ENCODE measurements around the gene RPP40. TPM values are rescaled to one million over a fixed set of nuclear protein-coding genes. Genes with fewer than 3 reads are reported as not detected.

RPP40 gene
- polyA plus RNA-seq, 1 of the 3 experiments (the other 2 are of a cell fraction): 9.8 TPM

- Histone ChIP-seq H3K9me3 (no peaks in the 10 kb centered on the region), H4K20me1 (ENCODE audit: insufficient read depth) (no peaks in the 10 kb centered on the region), H3K27ac (ENCODE audit: low read depth in 2 of 2, low read length in 1 of 2) (no peak overlapping the region), H3K9me2 (no peaks in the 10 kb centered on the region), H3K9ac (no peak overlapping the region), H3F3A (replicated peaks; ENCODE audit: insufficient read depth) (no peaks in the 10 kb centered on the region), H3K4me2 (no peak overlapping the region), H3K4me1 (ENCODE audit: control insufficient read depth in 1 of 2, insufficient read depth in 2 of 2, low read depth in 1 of 2, low read length in 1 of 2) (no peaks in the 10 kb centered on the region), H3K4me3 (ENCODE audit: low read depth in 2 of 2, low read length in 1 of 2) (no peak overlapping the region), H3K36me3 (replicated peaks in 1 of 2; ENCODE audit: control insufficient read depth in 1 of 2, insufficient read depth in 2 of 2, low read length in 1 of 2) (no peaks in the 10 kb centered on the region), H2AFZ (ENCODE audit: low read depth) (no peak overlapping the region), H3K79me2 (ENCODE audit: insufficient read depth) (no peaks in the 10 kb centered on the region), H3K27me3 (ENCODE audit: insufficient read depth) (no peaks in the 10 kb centered on the region)
- WGBS (ENCODE audit: low lambda C conversion rate): 94% methylated on average over 3 of the region's 3 CpGs
- no peak for DNase-seq
- ChIA-PET CTCF (interaction anchor here (1.1 to 3.3 kb wide), 2 partner anchors 14 to 102 kb away, joined by 3 to 13 read pairs; no protein-coding TSS in a partner anchor), POLR2A (no interaction called here)
- TF ChIP-seq PBX3 (IDR thresholded peaks at IDR 0.05) (no peak), RCOR1 (IDR thresholded peaks at IDR 0.05; ENCODE audit: low read length) (no peak), FOXM1 (IDR thresholded peaks at IDR 0.05; ENCODE audit: low read depth) (no peak), TAF1 (IDR thresholded peaks at IDR 0.05; ENCODE audit: borderline replicate concordance, low read depth, low read length) (no peak), GABPA (IDR thresholded peaks at IDR 0.05; ENCODE audit: low read depth) (no peak), MAX (IDR thresholded peaks at IDR 0.05; ENCODE audit: low read depth) (no peak), FOXJ3 (CRISPR knock-in tag; IDR thresholded peaks at IDR 0.05) (no peak), EZH2phosphoT487 (IDR thresholded peaks at IDR 0.05; ENCODE audit: borderline replicate concordance, low read depth) (no peak), MEF2A (IDR thresholded peaks at IDR 0.05; ENCODE audit: borderline replicate concordance, low read depth) (no peak), USF2 (IDR thresholded peaks at IDR 0.05; ENCODE audit: borderline replicate concordance, low read depth, low read length) (no peak), POLR2AphosphoS5 (IDR thresholded peaks at IDR 0.05; ENCODE audit: low read depth, low read length) (no peak), MXI1 (IDR thresholded peaks at IDR 0.05; ENCODE audit: low read depth, low read length) (no peak), RXRA (IDR thresholded peaks at IDR 0.05; ENCODE audit: borderline replicate concordance, low read depth) (no peak), YY1 (IDR thresholded peaks at IDR 0.05; ENCODE audit: low read depth) (no peak), TCF12 (IDR thresholded peaks at IDR 0.05) (no peak), EP300 (IDR thresholded peaks at IDR 0.05; ENCODE audit: borderline replicate concordance in 1 of 2, low read depth in 1 of 2, low read length in 1 of 2) (no peak)
- TF ChIP-seq, protein P1, sequence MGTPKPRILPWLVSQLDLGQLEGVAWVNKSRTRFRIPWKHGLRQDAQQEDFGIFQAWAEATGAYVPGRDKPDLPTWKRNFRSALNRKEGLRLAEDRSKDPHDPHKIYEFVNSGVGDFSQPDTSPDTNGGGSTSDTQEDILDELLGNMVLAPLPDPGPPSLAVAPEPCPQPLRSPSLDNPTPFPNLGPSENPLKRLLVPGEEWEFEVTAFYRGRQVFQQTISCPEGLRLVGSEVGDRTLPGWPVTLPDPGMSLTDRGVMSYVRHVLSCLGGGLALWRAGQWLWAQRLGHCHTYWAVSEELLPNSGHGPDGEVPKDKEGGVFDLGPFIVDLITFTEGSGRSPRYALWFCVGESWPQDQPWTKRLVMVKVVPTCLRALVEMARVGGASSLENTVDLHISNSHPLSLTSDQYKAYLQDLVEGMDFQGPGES (IDR thresholded peaks at IDR 0.05; ENCODE audit: low read depth, low read length): no peak
- TF ChIP-seq, protein P2, sequence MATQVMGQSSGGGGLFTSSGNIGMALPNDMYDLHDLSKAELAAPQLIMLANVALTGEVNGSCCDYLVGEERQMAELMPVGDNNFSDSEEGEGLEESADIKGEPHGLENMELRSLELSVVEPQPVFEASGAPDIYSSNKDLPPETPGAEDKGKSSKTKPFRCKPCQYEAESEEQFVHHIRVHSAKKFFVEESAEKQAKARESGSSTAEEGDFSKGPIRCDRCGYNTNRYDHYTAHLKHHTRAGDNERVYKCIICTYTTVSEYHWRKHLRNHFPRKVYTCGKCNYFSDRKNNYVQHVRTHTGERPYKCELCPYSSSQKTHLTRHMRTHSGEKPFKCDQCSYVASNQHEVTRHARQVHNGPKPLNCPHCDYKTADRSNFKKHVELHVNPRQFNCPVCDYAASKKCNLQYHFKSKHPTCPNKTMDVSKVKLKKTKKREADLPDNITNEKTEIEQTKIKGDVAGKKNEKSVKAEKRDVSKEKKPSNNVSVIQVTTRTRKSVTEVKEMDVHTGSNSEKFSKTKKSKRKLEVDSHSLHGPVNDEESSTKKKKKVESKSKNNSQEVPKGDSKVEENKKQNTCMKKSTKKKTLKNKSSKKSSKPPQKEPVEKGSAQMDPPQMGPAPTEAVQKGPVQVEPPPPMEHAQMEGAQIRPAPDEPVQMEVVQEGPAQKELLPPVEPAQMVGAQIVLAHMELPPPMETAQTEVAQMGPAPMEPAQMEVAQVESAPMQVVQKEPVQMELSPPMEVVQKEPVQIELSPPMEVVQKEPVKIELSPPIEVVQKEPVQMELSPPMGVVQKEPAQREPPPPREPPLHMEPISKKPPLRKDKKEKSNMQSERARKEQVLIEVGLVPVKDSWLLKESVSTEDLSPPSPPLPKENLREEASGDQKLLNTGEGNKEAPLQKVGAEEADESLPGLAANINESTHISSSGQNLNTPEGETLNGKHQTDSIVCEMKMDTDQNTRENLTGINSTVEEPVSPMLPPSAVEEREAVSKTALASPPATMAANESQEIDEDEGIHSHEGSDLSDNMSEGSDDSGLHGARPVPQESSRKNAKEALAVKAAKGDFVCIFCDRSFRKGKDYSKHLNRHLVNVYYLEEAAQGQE (IDR thresholded peaks at IDR 0.05; ENCODE audit: low read depth, low read length): no peak
Observed at GRCh38 chr6:5044866-5045265, 41.0 kb upstream of the RPP40 start.

Data from SK-N-SH (cell line).